Parathyroid adenoma (tissue), 2 donors: ENCODE measurements around the gene ZKSCAN5.

Source experiments
- H2AFZ ChIP-seq: fragments of 300-600 bp; sonication (generic); one replicate; pipeline ENCODE4 v1.7.0; 2017; ENCODE audit warnings: antibody characterized with exemption, mild to moderate bottlenecking
- H3K27ac ChIP-seq: fragments of 300-600 bp; sonication (generic); one replicate; pipeline ENCODE4 v1.7.0; 2017
- H3K27me3 ChIP-seq: fragments of 300-600 bp; sonication (generic); one replicate; pipeline ENCODE4 v1.7.0; 2017; ENCODE audit warnings: low read length; ENCODE audit not compliant: control insufficient read depth, insufficient read depth
- H3K36me3 ChIP-seq: fragments of 300-600 bp; sonication (generic); one replicate; pipeline ENCODE4 v1.7.0; 2017; ENCODE audit warnings: low read length; ENCODE audit not compliant: control insufficient read depth, insufficient read depth
- H3K4me1 ChIP-seq: fragments of 300-600 bp; sonication (generic); one replicate; pipeline ENCODE4 v1.7.0; 2017; ENCODE audit warnings: control low read depth
- H3K4me2 ChIP-seq: fragments of 300-600 bp; sonication (generic); one replicate; pipeline ENCODE4 v1.7.0; 2017; ENCODE audit warnings: low read length
- H3K4me3 ChIP-seq: fragments of 300-600 bp; sonication (generic); one replicate; pipeline ENCODE4 v1.7.0; 2017; ENCODE audit warnings: low read depth, low read length
- H3K79me2 ChIP-seq: fragments of 300-600 bp; sonication (generic); one replicate; pipeline ENCODE4 v1.7.0; 2017; ENCODE audit warnings: control low read depth
- H3K9ac ChIP-seq: fragments of 300-600 bp; sonication (generic); one replicate; pipeline ENCODE4 v1.7.0; 2017; ENCODE audit warnings: mild to moderate bottlenecking
- H3K9me3 ChIP-seq: fragments of 300-600 bp; sonication (generic); one replicate; pipeline ENCODE4 v1.7.0; 2017; ENCODE audit warnings: low read length; ENCODE audit not compliant: control insufficient read depth
- TF ChIP-seq, protein P1 (sequence below): fragments of 300-600 bp; sonication (generic); IDR thresholded peaks from one replicate; pipeline ENCODE4 v1.7.0; 2017; ENCODE audit warnings: antibody characterized with exemption, mild to moderate bottlenecking
- donor health status: primary hyperparathyroidism.

The ZKSCAN5 gene

DNA sequence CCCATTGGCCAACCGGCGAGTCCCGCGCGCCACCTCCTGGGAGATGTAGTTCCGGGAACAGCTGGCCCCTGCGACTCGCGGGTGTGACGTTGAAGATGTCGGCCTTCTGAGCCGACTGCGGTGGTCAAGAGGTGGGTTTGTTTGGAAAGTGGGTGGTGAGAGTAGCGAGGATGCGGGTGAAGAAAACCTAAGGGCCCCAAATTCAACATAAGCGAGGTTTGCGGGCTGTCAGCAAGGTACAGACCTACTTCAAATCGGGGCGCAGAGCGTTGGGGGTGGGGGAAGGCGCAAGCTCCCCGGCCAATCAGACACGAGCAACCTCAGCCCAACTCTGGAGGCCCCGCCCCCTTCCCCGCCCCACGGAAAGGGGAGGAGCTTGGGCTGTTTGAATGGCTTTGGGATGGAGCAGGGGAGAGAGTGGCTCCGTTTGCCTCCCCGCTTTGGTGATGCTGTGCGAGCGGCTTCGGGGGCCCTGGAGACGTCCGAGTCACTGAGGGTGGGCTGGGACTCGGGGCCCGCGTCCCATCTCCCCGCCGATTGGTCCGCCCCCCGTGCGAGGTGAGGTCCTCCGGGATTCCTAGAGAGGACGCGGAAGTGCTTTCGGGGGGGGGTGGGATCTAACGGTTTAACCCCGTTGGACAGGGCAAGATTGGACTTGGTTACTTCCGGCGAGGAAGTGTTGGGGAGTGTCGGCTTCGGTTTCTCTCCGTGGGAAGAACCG, at the start of gene ZKSCAN5:
Gene ZKSCAN5, plus strand, starts transcription at position 60 of the 721 bp plus-strand sequence. CDS start 1,383 bp downstream, outside the sequence.
- Histone ChIP-seq H2AFZ (peak within 1 kb of the TSS; percentile 99), H3K27me3 (no peaks in the 10 kb centered on the region), H3K9ac (peak within 1 kb of the TSS; percentile 58), H3K36me3 (no peaks in the 10 kb centered on the region), H3K4me2 (peak within 1 kb of the TSS; percentile 86), H3K4me1 (peaks cover 3% of the 10 kb centered on the region), H3K27ac (peak within 1 kb of the TSS; percentile 92), H3K4me3 (peak within 1 kb of the TSS; percentile 97), H3K9me3 (no peaks in the 10 kb centered on the region), H3K79me2 (peaks cover 16% of the 10 kb centered on the region)
- TF ChIP-seq, protein P1, sequence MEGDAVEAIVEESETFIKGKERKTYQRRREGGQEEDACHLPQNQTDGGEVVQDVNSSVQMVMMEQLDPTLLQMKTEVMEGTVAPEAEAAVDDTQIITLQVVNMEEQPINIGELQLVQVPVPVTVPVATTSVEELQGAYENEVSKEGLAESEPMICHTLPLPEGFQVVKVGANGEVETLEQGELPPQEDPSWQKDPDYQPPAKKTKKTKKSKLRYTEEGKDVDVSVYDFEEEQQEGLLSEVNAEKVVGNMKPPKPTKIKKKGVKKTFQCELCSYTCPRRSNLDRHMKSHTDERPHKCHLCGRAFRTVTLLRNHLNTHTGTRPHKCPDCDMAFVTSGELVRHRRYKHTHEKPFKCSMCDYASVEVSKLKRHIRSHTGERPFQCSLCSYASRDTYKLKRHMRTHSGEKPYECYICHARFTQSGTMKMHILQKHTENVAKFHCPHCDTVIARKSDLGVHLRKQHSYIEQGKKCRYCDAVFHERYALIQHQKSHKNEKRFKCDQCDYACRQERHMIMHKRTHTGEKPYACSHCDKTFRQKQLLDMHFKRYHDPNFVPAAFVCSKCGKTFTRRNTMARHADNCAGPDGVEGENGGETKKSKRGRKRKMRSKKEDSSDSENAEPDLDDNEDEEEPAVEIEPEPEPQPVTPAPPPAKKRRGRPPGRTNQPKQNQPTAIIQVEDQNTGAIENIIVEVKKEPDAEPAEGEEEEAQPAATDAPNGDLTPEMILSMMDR = peak; percentile 23

DNA sequence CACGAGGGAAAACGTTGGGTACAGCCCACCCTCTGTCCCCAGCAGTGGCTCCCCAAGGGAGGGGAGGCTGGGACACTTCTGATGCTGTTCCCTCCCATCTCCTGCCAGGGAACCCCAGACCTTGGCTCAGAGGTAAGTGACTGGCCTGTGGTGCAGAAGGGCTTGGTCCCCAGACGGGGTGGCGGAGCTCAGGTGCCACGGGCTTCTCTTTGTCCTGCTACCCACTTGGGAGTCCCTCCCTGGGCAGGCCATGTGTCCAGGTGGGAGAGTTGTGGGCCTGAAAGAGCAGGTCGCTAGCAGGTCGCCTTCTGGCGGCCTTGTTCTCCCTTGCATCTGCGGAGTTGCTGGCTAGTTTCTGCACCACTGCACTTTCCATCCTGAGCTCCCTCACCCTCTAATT, 48.6 kb upstream of the ZKSCAN5 start:
- Histone ChIP-seq H3K9ac (no peak overlapping the region), H3K36me3 (no peaks in the 10 kb centered on the region), H3K27me3 (no peaks in the 10 kb centered on the region), H3K4me3 (no peak overlapping the region), H3K9me3 (no peaks in the 10 kb centered on the region), H3K79me2 (peaks cover 25% of the 10 kb centered on the region), H3K4me2 (no peak overlapping the region), H2AFZ (no peak overlapping the region), H3K27ac (no peak overlapping the region), H3K4me1 (peaks cover 2% of the 10 kb centered on the region)
- TF ChIP-seq, protein P1 = no peak

DNA sequence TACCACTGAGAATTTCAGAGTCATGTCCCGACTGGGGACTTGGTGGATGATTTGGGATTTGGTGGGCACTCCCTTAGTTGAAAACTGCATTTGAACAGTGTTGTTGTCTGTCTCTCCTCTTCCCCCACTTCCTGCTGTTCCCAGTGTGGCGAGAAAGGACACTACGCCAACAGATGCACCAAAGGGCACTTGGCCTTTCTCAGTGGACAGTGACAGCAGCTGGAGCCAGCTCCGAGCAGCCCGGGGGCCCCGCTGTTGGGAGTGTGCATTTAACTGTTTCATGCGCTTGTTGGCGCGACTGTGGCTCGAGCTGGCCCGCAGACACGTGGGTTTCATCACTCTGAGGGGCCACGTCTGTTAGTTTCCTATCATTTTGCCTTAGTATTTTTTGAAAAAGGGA, 48.2 kb upstream of the ZKSCAN5 start:
- Histone ChIP-seq H3K4me3 (no peak overlapping the region), H3K27me3 (no peaks in the 10 kb centered on the region), H3K27ac (no peak overlapping the region), H3K4me1 (peaks cover 5% of the 10 kb centered on the region), H3K9me3 (no peaks in the 10 kb centered on the region), H3K9ac (no peak overlapping the region), H3K79me2 (peaks cover 25% of the 10 kb centered on the region), H3K36me3 (no peaks in the 10 kb centered on the region), H3K4me2 (no peak overlapping the region), H2AFZ (no peak overlapping the region)
- TF ChIP-seq, protein P1 = no peak

DNA sequence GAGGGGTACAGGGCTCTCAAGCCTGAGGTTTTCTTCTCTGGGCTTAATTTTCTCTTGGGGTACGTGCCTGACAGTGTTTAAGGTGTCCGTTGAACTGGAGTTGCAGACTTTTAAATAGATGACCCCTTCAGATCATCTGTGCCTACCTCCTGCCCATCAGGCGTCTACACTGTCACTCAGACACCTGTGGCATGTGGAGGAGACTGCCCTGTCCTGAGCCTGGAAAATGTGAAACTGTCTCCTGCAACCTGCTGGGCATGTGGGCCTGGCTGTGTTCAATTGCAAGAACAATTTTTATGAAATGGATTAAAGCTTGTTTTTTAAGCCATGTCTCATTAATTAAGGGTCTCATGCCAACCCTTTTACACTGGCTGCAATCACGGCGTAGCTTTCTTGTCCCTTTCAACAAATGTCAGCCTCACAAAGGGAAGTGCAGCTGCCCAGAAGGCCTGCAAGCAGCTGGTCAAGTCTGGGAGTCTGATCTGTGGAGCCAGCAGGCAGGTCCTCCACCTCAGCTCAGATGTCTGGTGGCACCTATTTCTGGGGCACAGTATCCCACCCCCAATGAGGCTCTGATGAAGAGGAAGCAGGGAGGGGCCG, 47.3 kb upstream of the ZKSCAN5 start:
- H3K4me3 ChIP-seq = no peak overlapping the region
- no peak overlapping the region for H2AFZ ChIP-seq
- H3K27me3 ChIP-seq = no peaks in the 10 kb centered on the region
- H3K9me3 ChIP-seq = no peaks in the 10 kb centered on the region
- peaks cover 33% of the 10 kb centered on the region for H3K79me2 ChIP-seq
- H3K9ac ChIP-seq = no peak overlapping the region
- no peak overlapping the region for H3K27ac ChIP-seq
- TF ChIP-seq, protein P1 = no peak
- peaks cover 5% of the 10 kb centered on the region for H3K4me1 ChIP-seq
- H3K4me2 ChIP-seq = no peak overlapping the region
- no peaks in the 10 kb centered on the region for H3K36me3 ChIP-seq
